ENCODE results near the gene NEDD9. TPM values are rescaled to one million over a fixed set of nuclear protein-coding genes. Genes with fewer than 3 reads are reported as not detected.

Gene NEDD9
- total and polyA plus RNA-seq, 3 experiments from 2014 or later = 39.9 to 41.0 (median 40.2) TPM

DNA sequence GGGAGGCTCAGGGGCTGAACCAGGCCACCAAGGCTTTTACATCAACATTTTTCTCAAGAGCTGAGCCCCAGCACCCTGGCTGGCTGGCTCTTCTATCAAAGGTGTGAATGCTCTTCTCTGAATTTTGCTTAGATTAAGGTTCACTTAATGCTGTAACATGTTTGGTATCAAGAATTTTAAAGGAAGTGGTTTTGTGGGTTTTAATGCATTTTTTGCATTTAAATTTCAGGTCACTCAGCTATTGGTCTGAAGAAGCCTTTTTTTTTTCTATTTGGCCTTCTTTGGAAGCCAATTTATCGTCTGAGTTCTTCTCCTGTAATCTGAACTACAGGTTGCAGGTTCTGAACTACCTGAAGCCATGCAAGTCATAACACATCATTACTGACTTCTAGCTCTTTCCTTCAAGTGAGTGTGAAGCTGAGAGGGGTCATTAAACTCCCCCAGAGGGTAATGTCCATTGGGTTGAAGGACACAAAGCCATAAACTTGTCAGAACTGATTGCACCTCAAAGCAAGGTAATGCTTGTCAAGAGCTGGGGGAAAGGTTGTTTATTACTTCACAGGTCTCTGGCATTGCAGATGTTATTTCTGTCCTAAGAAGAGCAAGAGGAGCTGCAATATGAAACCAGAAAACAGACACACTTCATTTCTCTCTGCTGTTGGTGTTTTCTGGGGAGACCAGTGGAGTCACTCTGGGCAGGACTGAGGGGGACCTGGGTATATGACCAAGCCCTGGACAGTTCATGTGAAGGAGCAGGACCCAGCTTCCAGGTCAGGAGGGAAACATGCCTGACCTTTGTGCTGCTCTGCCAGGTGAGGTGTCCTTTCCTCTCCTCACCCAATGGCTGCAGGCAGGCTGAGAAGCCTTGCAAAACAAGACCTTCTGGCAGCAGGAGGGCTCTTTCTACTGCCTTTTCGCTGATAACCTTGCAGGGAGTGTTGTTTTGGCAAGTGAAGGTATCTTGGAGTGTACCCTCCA is 26.1 kb upstream of the NEDD9 start:
- H3K4me1 Mint-ChIP-seq = peaks cover 80 to 90% (median 89%) of the 10 kb centered on the region in 3 donors
- peak in 4 of 5 donors; percentile 19 to 75 (median 44) for DNase-seq
- peak overlapping the region; percentile 1 to 79 (median 32) for H3K4me3 Mint-ChIP-seq
- Histone ChIP-seq H3K36me3 (ENCODE audit: insufficient read depth, low read length) (no peaks in the 10 kb centered on the region), H3K4me1 (ENCODE audit: insufficient read depth, low read length) (peaks cover 48% of the 10 kb centered on the region), H3K9me3 (ENCODE audit: low read length) (no peaks in the 10 kb centered on the region), H3K27ac (ENCODE audit: low read depth, low read length) (peak overlapping the region; percentile 33), H3K27me3 (ENCODE audit: insufficient read depth, low read length, poor library complexity, severe bottlenecking) (no peaks in the 10 kb centered on the region), H3K4me3 (ENCODE audit: low read length) (peak overlapping the region; percentile 1)
- H3K36me3 Mint-ChIP-seq = peaks cover 5 to 17% (median 13%) of the 10 kb centered on the region in 3 donors
- no peaks in the 10 kb centered on the region for H3K9me3 Mint-ChIP-seq
- H3K27ac Mint-ChIP-seq = peak overlapping the region; percentile 85 to 97 (median 93)
- CTCF ChIA-PET = interaction anchor here (0.9 to 1.2 kb wide), 4 partner anchors 25 to 238 kb away, joined by 3 to 4 read pairs (median 3); no protein-coding TSS in a partner anchor
- no peaks in the 10 kb centered on the region for H3K27me3 Mint-ChIP-seq
- POLR2A ChIA-PET = interaction anchor here (0.6 to 1.5 kb wide), 4 partner anchors 26 to 124 kb away, joined by 3 to 8 read pairs (median 4); partner anchors contain the start of gene NEDD9

DNA sequence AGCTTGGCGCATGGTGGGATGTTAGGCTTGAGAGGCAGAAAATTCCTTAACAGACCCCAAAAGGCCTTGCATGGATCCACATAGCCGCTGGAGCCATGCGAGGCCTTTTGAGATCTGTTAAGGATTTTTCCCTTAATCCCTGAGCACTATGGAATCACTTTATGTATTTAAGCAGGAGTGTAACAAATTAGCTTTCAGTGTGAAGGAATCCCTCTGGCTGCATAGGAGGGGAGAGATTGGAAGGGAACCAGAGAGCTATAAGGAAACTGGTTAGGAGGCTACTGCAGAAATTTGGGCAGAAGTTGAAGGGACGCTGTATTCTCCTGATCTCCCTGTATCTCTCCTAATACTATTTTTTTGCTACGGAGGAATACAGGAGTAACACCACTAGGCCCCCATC is 23.1 kb upstream of the NEDD9 start:
- Histone ChIP-seq H3K27me3 (ENCODE audit: insufficient read depth, low read length, poor library complexity, severe bottlenecking) (no peaks in the 10 kb centered on the region), H3K27ac (ENCODE audit: low read depth, low read length) (no peak overlapping the region), H3K9me3 (ENCODE audit: low read length) (no peaks in the 10 kb centered on the region), H3K4me3 (ENCODE audit: low read length) (no peak overlapping the region), H3K4me1 (ENCODE audit: insufficient read depth, low read length) (peaks cover 41% of the 10 kb centered on the region), H3K36me3 (ENCODE audit: insufficient read depth, low read length) (peaks cover 4% of the 10 kb centered on the region)
- ChIA-PET CTCF (no interaction called here), POLR2A (interaction anchor here (0.6 kb wide), 1 partner anchor 219 kb away, joined by 3 read pairs; no protein-coding TSS in a partner anchor)
- Mint-ChIP-seq H3K27me3 (no peaks in the 10 kb centered on the region), H3K4me1 (peaks cover 62 to 73% (median 72%) of the 10 kb centered on the region in 3 donors), H3K36me3 (peaks cover 20 to 22% (median 22%) of the 10 kb centered on the region in 3 donors), H3K9me3 (no peaks in the 10 kb centered on the region), H3K27ac (peak overlapping the region; percentile 48 to 95 (median 86)), H3K4me3 (no peak overlapping the region)
- no peak for DNase-seq

DNA sequence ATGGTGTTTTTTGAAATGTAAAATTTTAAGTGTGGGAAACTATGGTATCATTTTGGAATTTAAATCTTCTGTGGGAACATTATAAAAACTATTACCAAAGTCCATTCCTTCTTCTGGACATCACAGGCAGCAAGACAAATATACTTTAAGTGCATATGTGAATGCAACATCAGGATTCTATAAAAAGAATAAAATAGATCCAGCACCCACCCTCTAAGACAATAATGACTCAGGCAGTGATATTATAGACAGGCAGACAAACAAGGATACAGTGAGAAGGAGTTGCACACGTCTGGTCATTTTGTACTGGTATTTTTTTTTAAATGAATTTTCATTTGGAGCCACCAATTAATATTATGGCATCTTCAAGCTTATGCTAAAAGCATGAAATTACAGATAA is 21.1 kb upstream of the NEDD9 start:
- ChIA-PET POLR2A (no interaction called here), CTCF (interaction anchor here (1.7 kb wide), 1 partner anchor 82 kb away, joined by 4 read pairs; no protein-coding TSS in a partner anchor)
- no peaks in the 10 kb centered on the region for H3K27me3 Mint-ChIP-seq

DNA sequence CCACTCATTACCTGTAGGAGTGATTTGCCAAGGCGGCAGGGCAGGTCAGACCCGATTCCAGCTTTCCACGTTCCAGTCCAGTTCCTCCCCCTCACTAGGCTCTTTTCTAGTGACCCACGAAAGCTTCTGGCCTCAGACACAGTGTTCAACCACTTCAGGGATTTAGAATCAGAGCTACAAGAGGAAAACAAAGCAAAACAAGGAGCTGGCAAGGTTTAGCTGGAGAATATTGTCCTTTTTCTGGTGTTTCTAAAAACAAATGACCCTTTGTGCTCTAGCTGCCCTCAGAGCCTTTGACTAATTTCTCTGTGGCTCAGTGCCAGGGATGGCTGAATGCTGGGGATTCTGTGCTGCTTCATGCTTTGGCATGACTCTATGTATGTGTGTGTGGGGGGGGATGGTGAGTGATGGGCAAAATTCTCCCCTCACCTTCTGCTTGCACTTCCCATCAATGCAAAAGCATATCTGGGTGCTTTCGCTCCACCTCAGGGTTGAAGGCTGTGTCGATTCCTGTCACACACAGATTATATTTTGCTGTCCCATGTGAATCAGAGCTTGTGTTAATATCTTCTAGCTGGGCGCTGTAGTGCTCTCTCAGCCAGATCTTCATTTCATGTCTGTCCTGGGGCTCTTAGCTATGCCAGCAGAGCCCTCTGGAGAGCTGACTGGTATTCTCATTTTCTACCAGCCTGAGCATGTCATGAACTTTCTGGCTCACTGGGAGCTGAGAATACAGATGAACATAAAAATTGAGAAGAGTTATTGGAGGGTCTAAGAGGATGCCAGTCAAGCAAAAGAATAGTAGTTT is 19.3 kb upstream of the NEDD9 start:
- Histone ChIP-seq H3K27me3 (ENCODE audit: insufficient read depth, low read length, poor library complexity, severe bottlenecking) (no peaks in the 10 kb centered on the region), H3K27ac (ENCODE audit: low read depth, low read length) (no peak overlapping the region), H3K36me3 (ENCODE audit: insufficient read depth, low read length) (peaks cover 15% of the 10 kb centered on the region), H3K4me1 (ENCODE audit: insufficient read depth, low read length) (peaks cover 3% of the 10 kb centered on the region), H3K9me3 (ENCODE audit: low read length) (peaks cover 5% of the 10 kb centered on the region), H3K4me3 (ENCODE audit: low read length) (no peak overlapping the region)
- H3K4me3 Mint-ChIP-seq = peak overlapping the region in 1 of 7 donors; percentile 37
- POLR2A ChIA-PET = interaction anchor here (0.6 kb wide), 1 partner anchor 51 kb away, joined by 3 read pairs; no protein-coding TSS in a partner anchor
- H3K27me3 Mint-ChIP-seq = no peaks in the 10 kb centered on the region
- H3K4me1 Mint-ChIP-seq = peaks cover 28 to 43% (median 40%) of the 10 kb centered on the region in 3 donors
- peaks cover 0 to 2% (median 0%) of the 10 kb centered on the region in 5 donors for H3K9me3 Mint-ChIP-seq
- H3K36me3 Mint-ChIP-seq = peaks cover 36 to 48% (median 46%) of the 10 kb centered on the region in 3 donors
- H3K27ac Mint-ChIP-seq = peak overlapping the region in 3 of 8 donors; percentile 29 to 57 (median 54)
- CTCF ChIA-PET = interaction anchor here (1.1 to 1.4 kb wide), 2 partner anchors 10 to 30 kb away, joined by 3 to 5 read pairs; no protein-coding TSS in a partner anchor
- DNase-seq = no peak

More for the DNA sequence above, 21.1 kb upstream of the NEDD9 start:
- H3K4me3 ChIP-seq (ENCODE audit: low read length) = no peak overlapping the region
- no peaks in the 10 kb centered on the region for H3K27me3 ChIP-seq (ENCODE audit: insufficient read depth, low read length, poor library complexity, severe bottlenecking)
- Mint-ChIP-seq H3K9me3 (peaks cover 0 to 2% (median 0%) of the 10 kb centered on the region in 5 donors), H3K4me3 (no peak overlapping the region), H3K4me1 (peaks cover 43 to 53% (median 52%) of the 10 kb centered on the region in 3 donors), H3K36me3 (peaks cover 27 to 36% (median 35%) of the 10 kb centered on the region in 3 donors), H3K27ac (peak overlapping the region in 1 of 8 donors; percentile 42)
- H3K27ac ChIP-seq (ENCODE audit: low read depth, low read length) = no peak overlapping the region
- DNase-seq = no peak
- peaks cover 5% of the 10 kb centered on the region for H3K9me3 ChIP-seq (ENCODE audit: low read length)
- peaks cover 21% of the 10 kb centered on the region for H3K4me1 ChIP-seq (ENCODE audit: insufficient read depth, low read length)
- H3K36me3 ChIP-seq (ENCODE audit: insufficient read depth, low read length) = peaks cover 15% of the 10 kb centered on the region

DNA sequence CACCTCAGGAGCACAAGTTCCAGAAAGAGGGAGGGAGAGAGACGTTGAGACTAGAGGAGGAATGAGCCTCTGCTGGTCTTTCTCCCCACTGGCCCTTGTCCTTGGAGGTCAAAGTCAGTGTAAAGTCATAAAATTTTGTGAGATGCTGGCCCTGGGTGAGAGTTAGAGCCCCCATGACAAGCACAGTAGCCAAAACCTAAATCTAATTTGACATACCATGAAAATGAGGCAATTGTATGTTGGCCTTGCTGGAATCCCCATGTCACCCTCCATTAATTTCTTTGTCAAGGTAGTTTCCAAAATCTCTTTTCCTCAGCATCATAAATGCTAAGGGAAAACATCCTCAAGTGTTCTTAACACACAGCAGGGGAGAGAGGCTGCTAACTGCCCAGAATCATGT is 17.6 kb upstream of the NEDD9 start:
- CTCF ChIA-PET = no interaction called here
- H3K4me3 Mint-ChIP-seq = no peak overlapping the region
- peaks cover 5% of the 10 kb centered on the region for H3K9me3 ChIP-seq (ENCODE audit: low read length)
- H3K27ac Mint-ChIP-seq = no peak overlapping the region
- H3K4me1 Mint-ChIP-seq = peaks cover 14 to 41% (median 25%) of the 10 kb centered on the region in 3 donors
- H3K4me3 ChIP-seq (ENCODE audit: low read length) = no peak overlapping the region
- no peak for DNase-seq
- POLR2A ChIA-PET = no interaction called here
- H3K9me3 Mint-ChIP-seq = peaks cover 0 to 2% (median 0%) of the 10 kb centered on the region in 5 donors
- peaks cover 15% of the 10 kb centered on the region for H3K36me3 ChIP-seq (ENCODE audit: insufficient read depth, low read length)
- H3K27me3 ChIP-seq (ENCODE audit: insufficient read depth, low read length, poor library complexity, severe bottlenecking) = no peaks in the 10 kb centered on the region
- peaks cover 34 to 48% (median 41%) of the 10 kb centered on the region in 3 donors for H3K36me3 Mint-ChIP-seq
- no peak overlapping the region for H3K27ac ChIP-seq (ENCODE audit: low read depth, low read length)
- H3K27me3 Mint-ChIP-seq = no peaks in the 10 kb centered on the region
- no peaks in the 10 kb centered on the region for H3K4me1 ChIP-seq (ENCODE audit: insufficient read depth, low read length)

DNA sequence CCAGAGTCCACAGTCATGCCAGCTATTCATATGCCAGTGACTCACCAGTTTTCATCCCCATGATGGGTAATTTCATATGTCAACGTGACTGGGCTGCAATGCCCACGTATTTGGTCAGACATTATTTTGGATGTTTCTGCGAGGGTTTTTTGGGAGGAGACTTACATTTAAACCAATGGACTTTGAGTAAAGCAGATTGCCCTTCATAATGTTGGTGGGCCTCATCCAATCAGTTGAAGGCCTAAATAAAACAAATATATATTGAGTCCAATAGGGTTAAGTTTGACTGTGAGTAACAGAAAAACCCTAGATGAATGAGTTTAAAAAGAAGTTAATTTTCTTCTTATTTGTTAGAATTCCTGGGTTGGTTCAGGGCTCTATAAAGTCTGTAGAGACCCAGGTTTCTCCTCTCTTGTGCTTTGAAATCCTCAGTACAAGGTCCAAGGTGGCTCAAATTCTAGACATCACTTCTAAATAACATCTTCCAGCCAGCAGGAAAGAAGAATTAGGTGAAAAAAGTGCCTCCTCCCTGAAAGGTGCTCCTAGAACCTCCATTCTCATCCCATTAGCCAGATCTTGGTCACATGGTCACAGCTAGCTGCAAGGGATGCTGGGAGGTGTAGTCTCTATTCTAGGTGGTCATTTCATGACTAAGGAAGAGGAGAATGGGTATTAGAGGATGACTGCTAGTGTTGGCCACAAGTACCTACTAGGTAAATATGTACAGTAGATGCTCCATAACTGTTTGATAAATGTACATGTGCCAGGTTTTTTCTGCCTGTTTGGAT is 16.7 kb upstream of the NEDD9 start:
- Histone ChIP-seq H3K4me3 (ENCODE audit: low read length) (no peak overlapping the region), H3K27ac (ENCODE audit: low read depth, low read length) (no peak overlapping the region), H3K27me3 (ENCODE audit: insufficient read depth, low read length, poor library complexity, severe bottlenecking) (no peaks in the 10 kb centered on the region), H3K36me3 (ENCODE audit: insufficient read depth, low read length) (peaks cover 15% of the 10 kb centered on the region), H3K4me1 (ENCODE audit: insufficient read depth, low read length) (no peaks in the 10 kb centered on the region), H3K9me3 (ENCODE audit: low read length) (peaks cover 5% of the 10 kb centered on the region)
- CTCF ChIA-PET = no interaction called here
- Mint-ChIP-seq H3K9me3 (peaks cover 0 to 2% (median 0%) of the 10 kb centered on the region in 5 donors), H3K4me3 (no peak overlapping the region), H3K27ac (peak overlapping the region in 1 of 8 donors; percentile 27), H3K36me3 (peaks cover 37 to 50% (median 41%) of the 10 kb centered on the region in 3 donors), H3K4me1 (peaks cover 11 to 44% (median 22%) of the 10 kb centered on the region in 3 donors), H3K27me3 (no peaks in the 10 kb centered on the region)
- POLR2A ChIA-PET = no interaction called here
- no peak for DNase-seq

DNA sequence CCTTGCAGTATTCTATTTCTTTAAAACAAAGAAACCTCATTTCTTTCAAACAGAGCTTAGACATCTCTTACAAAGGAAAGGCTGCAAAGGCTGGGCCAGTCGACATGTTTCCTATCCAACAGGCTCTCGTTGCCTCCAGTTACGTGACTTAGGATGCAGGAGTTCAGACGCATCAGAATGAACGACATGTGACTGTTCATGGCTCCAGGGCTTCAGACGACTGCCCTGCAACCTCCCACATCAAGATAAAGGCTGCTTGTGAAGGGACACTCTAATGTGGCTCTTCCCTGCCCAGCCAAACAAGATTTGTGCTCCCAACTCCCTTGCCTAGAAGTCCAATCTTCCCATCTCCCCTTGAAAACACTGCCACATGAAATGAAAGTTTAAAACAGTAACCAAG is 14.3 kb upstream of the NEDD9 start:
- Histone ChIP-seq H3K4me1 (ENCODE audit: insufficient read depth, low read length) (no peaks in the 10 kb centered on the region), H3K9me3 (ENCODE audit: low read length) (peaks cover 5% of the 10 kb centered on the region), H3K27ac (ENCODE audit: low read depth, low read length) (no peak overlapping the region), H3K27me3 (ENCODE audit: insufficient read depth, low read length, poor library complexity, severe bottlenecking) (no peaks in the 10 kb centered on the region), H3K36me3 (ENCODE audit: insufficient read depth, low read length) (peaks cover 15% of the 10 kb centered on the region), H3K4me3 (ENCODE audit: low read length) (no peak overlapping the region)
- ChIA-PET POLR2A (no interaction called here), CTCF (interaction anchor here (1.0 kb wide), 1 partner anchor 11 kb away, joined by 3 read pairs; no protein-coding TSS in a partner anchor)
- Mint-ChIP-seq H3K27me3 (no peaks in the 10 kb centered on the region), H3K4me3 (no peak overlapping the region), H3K4me1 (peaks cover 13 to 37% (median 20%) of the 10 kb centered on the region in 3 donors), H3K9me3 (peaks cover 0 to 2% (median 0%) of the 10 kb centered on the region in 5 donors), H3K36me3 (peaks cover 44 to 63% (median 51%) of the 10 kb centered on the region in 3 donors), H3K27ac (peak overlapping the region in 2 of 8 donors; percentile 11 to 59)
- no peak for DNase-seq

Data from CD8-positive, alpha-beta memory T cell (primary cell).